ENCODE measurements around the gene GUCY1A2.

GRCh38 chr11:106834567-106834966 lies 183.7 kb downstream of the GUCY1A2 start:
- no peak for TF ChIP-seq CTCF (IDR thresholded peaks at IDR 0.05)
- TF ChIP-seq POLR2A (IDR thresholded peaks at IDR 0.05) = no peak
